Endothelial cell of umbilical vein (primary cell): Measurements from ENCODE around the gene MASP1. TPM values are rescaled to one million over a fixed set of nuclear protein-coding genes. Genes with fewer than 3 reads are reported as not detected.

Experiments
- BruUV-seq: library from RNA; stranded (reverse); fragments of 400-500 nt; replicated peaks from 2 replicates; lab custom pipeline; 2021; lab: Mats Ljungman, UMichigan
- CTCF ChIA-PET: fragments of 300-600, 350-600 bp; sonication (Branson Sonifier 250); formaldehyde crosslinking; loops from one replicate; lab custom pipeline; 2021; ENCODE audit warnings: antibody characterized with exemption, inconsistent platforms; lab: Charles Lee
- POLR2A ChIA-PET: fragments of 300-600, 350-600 bp; sonication (Branson Sonifier 250); formaldehyde crosslinking; loops from one replicate; lab custom pipeline; 2021; ENCODE audit warnings: antibody characterized with exemption, inconsistent platforms; lab: Charles Lee
- DNase-seq: peaks from one replicate; pipeline ENCODE4 v3.0.0-alpha.2; 2011; ENCODE audit warnings: low read depth, low spot score
- FAIRE-seq: peaks from 2 replicates; lab custom pipeline; 2011; peaks lifted over from hg19 to GRCh38; lab: Jason Lieb, UNC
- H2AFZ ChIP-seq: 2 replicates; pipeline ENCODE4 v1.6.0; 2012; ENCODE audit warnings: low read depth, low read length, control low read depth, inconsistent platforms
- H3K27ac ChIP-seq: 2 replicates; pipeline ENCODE4 v1.5.1; 2011; ENCODE audit warnings: low read depth, mild to moderate bottlenecking, control low read depth, low read length, moderate library complexity; ENCODE audit not compliant: insufficient read depth
- H3K27me3 ChIP-seq, 2 experiments: 2 replicates each; pipeline versions ENCODE4 v1.6.0 to v1.6.1; 2011; ENCODE audit warnings: low read length in 2 of 2, mixed read lengths in 1 of 2; ENCODE audit not compliant: control insufficient read depth in 2 of 2, insufficient read depth in 2 of 2
- H3K36me3 ChIP-seq, 2 experiments: 2 replicates in 1 of 2; 3 replicates in 1 of 2; pipeline ENCODE4 v1.5.1; 2011; ENCODE audit warnings: low read length in 2 of 2, mild to moderate bottlenecking in 1 of 2, moderate library complexity in 1 of 2; ENCODE audit not compliant: control insufficient read depth in 2 of 2, insufficient read depth in 2 of 2; ENCODE audit errors: extremely low read depth in 1 of 2
- H3K4me1 ChIP-seq: 3 replicates; pipeline ENCODE4 v1.5.1; 2011; ENCODE audit warnings: mild to moderate bottlenecking, low read length; ENCODE audit not compliant: control insufficient read depth, insufficient read depth; ENCODE audit errors: extremely low read depth
- H3K4me2 ChIP-seq: 2 replicates; pipeline ENCODE4 v1.6.1; 2011; ENCODE audit warnings: low read length, control low read depth, mixed read lengths; ENCODE audit not compliant: insufficient read depth
- H3K4me3 ChIP-seq, 3 experiments: fragments of 200-600 bp in 1 of 3; sonication (generic), shearing (Covaris generic) in 1 of 3; replicated peaks in 1 of 3; 2 replicates each; pipeline ENCODE4 v1.5.1; 2011 to 2016; ENCODE audit warnings: control low read depth in 3 of 3, low read length in 3 of 3, mild to moderate bottlenecking in 2 of 3, inconsistent platforms in 1 of 3, low read depth in 1 of 3, moderate library complexity in 1 of 3; ENCODE audit not compliant: insufficient read depth in 1 of 3
- H3K79me2 ChIP-seq: 2 replicates; pipeline ENCODE4 v1.6.0; 2012; ENCODE audit warnings: low read length, inconsistent platforms; ENCODE audit not compliant: control insufficient read depth, insufficient read depth
- H3K9ac ChIP-seq: replicated peaks from 2 replicates; pipeline ENCODE3; 2011; ENCODE audit warnings: low read length, control low read depth; ENCODE audit not compliant: insufficient read depth; ENCODE audit errors: extremely low read depth
- H3K9me1 ChIP-seq: replicated peaks from 3 replicates; pipeline ENCODE4 v1.6.0; 2011; ENCODE audit warnings: mild to moderate bottlenecking, low read length; ENCODE audit not compliant: control insufficient read depth, insufficient read depth; ENCODE audit errors: extremely low read depth
- H3K9me3 ChIP-seq: replicated peaks from 2 replicates; pipeline ENCODE4 v1.5.1; 2012; ENCODE audit warnings: low read length, inconsistent platforms; ENCODE audit not compliant: control insufficient read depth, insufficient read depth
- H4K20me1 ChIP-seq: replicated peaks from 2 replicates; pipeline ENCODE3; 2011; ENCODE audit warnings: mild to moderate bottlenecking, low read length; ENCODE audit not compliant: control insufficient read depth, insufficient read depth; ENCODE audit errors: extremely low read depth
- EZH2 ChIP-seq: IDR thresholded peaks from 2 replicates; pipeline ENCODE4 v1.6.1; 2012; ENCODE audit warnings: borderline replicate concordance, low read depth, mild to moderate bottlenecking, moderate library complexity, low read length, inconsistent platforms; ENCODE audit not compliant: severe bottlenecking
- FOS ChIP-seq: IDR thresholded peaks from 2 replicates; pipeline ENCODE4 v1.6.1; 2011; ENCODE audit warnings: mild to moderate bottlenecking, low read length, moderate library complexity, borderline replicate concordance; ENCODE audit not compliant: insufficient read depth
- GATA2 ChIP-seq: IDR thresholded peaks from 2 replicates; pipeline ENCODE4 v1.7.0; 2011; ENCODE audit warnings: low read depth, mild to moderate bottlenecking, moderate library complexity, mixed read lengths, low read length; ENCODE audit not compliant: insufficient read length, insufficient read depth
- JUN ChIP-seq: IDR thresholded peaks from 2 replicates; pipeline ENCODE4 v1.6.1; 2011; ENCODE audit warnings: borderline replicate concordance, low read depth; ENCODE audit not compliant: insufficient read length, insufficient read depth
- MYC ChIP-seq: IDR thresholded peaks from one replicate; pipeline ENCODE4 v1.6.1; 2011; ENCODE audit warnings: mild to moderate bottlenecking, low read depth, low read length
- POLR2A ChIP-seq: IDR thresholded peaks from 2 replicates; pipeline ENCODE4 v1.6.1; 2012; ENCODE audit warnings: low read depth, mild to moderate bottlenecking, control low read depth, low read length
- POLR2AphosphoS5 ChIP-seq: IDR thresholded peaks from 2 replicates; pipeline ENCODE4 v1.6.1; 2012; ENCODE audit warnings: low read depth, mild to moderate bottlenecking, control low read depth, low read length, moderate library complexity; ENCODE audit not compliant: insufficient read depth
- dilution Hi-C: fragments of 300-500 bp; cut with MboI; formaldehyde crosslinking; loops from one replicate; pipeline ENCODE4 v1.15.0; 2019; ENCODE audit warnings: low sequenced_read_pairs; ENCODE audit not compliant: extremely low pct_ligation_motif_present
- intact Hi-C: fragments of 100-400 bp; cut with micrococcal nuclease; formaldehyde crosslinking; loops from one replicate; pipeline ENCODE4 v1.10.0; 2022
- polyA plus RNA-seq, 4 experiments: library from polyadenylated mRNA; depleted of rRNA in 3 of 4; stranded (reverse) in 3 of 4; unstranded in 1 of 4; fragments of >200 nt; gene quantifications; 2 replicates each; pipeline versions ENCODE4 v1.2.1 to v1.2.3, GENCODE V29; 2011 to 2012; ENCODE audit warnings: missing spikeins in 1 of 4
- total RNA-seq: library from RNA; stranded (reverse); gene quantifications from 2 replicates; pipeline ENCODE4 v1.2.3, GENCODE V29; 2021
- TF ChIP-seq, protein P1 (sequence below), 2 donors: IDR thresholded peaks; 1 replicate in 1 of 2; 2 replicates in 1 of 2; pipeline ENCODE4 v1.5.1; 2011; ENCODE audit warnings: low read length in 2 of 2, mild to moderate bottlenecking in 2 of 2, moderate library complexity in 2 of 2, control low read depth in 1 of 2, inconsistent platforms in 1 of 2, low read depth in 1 of 2; ENCODE audit not compliant: insufficient read depth in 1 of 2; ENCODE audit errors: extremely low read depth in 1 of 2
- TF ChIP-seq, protein P2 (sequence below): IDR thresholded peaks from 2 replicates; pipeline ENCODE4 v1.6.1; 2011; ENCODE audit not compliant: insufficient read depth, insufficient read length

Gene MASP1
- total and polyA plus RNA-seq, 2 donors (not counting 3 experiments of a cell fraction or from before 2014, with no cell fraction given): 0.31 to 0.50 TPM

DNA sequence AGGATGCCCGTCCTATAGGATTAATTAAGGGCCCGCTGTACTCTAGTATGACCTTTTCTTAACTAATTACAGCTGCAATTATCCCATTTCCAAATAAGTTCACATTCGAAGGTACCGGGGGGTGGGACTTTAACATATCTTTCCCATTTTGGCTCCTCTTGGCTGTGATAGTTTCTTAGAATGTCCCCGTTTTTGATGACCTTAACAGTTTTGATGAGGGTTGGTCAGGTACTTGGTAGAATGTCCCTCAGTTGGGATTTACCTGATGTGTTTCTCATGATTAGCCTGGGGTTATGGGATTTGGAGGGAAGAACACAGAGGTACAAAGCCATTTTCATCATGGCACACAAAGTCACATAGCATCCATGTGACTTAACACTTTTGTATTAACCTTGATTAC is 76.1 kb downstream of the MASP1 start:
- Histone ChIP-seq H3K9ac (no peak overlapping the region), H3K27ac (no peak overlapping the region), H3K9me3 (no peaks in the 10 kb centered on the region), H3K79me2 (no peaks in the 10 kb centered on the region), H2AFZ (no peak overlapping the region), H3K36me3 (no peaks in the 10 kb centered on the region), H3K27me3 (peaks cover 3 to 6% of the 10 kb centered on the region in 2 experiments), H3K4me1 (no peaks in the 10 kb centered on the region), H3K4me3 (no peak overlapping the region), H3K9me1 (no peaks in the 10 kb centered on the region), H4K20me1 (no peaks in the 10 kb centered on the region), H3K4me2 (no peak overlapping the region)
- ChIA-PET CTCF (interaction anchor here (1.2 kb wide), 1 partner anchor 464 kb away, joined by 3 read pairs; no protein-coding TSS in a partner anchor), POLR2A (no interaction called here)
- FAIRE-seq (no peak), DNase-seq (no peak)
- TF ChIP-seq GATA2: no peak
- no peak for TF ChIP-seq POLR2AphosphoS5
- TF ChIP-seq, protein P1, sequence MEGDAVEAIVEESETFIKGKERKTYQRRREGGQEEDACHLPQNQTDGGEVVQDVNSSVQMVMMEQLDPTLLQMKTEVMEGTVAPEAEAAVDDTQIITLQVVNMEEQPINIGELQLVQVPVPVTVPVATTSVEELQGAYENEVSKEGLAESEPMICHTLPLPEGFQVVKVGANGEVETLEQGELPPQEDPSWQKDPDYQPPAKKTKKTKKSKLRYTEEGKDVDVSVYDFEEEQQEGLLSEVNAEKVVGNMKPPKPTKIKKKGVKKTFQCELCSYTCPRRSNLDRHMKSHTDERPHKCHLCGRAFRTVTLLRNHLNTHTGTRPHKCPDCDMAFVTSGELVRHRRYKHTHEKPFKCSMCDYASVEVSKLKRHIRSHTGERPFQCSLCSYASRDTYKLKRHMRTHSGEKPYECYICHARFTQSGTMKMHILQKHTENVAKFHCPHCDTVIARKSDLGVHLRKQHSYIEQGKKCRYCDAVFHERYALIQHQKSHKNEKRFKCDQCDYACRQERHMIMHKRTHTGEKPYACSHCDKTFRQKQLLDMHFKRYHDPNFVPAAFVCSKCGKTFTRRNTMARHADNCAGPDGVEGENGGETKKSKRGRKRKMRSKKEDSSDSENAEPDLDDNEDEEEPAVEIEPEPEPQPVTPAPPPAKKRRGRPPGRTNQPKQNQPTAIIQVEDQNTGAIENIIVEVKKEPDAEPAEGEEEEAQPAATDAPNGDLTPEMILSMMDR (IDR thresholded peaks at IDR 0.05; ENCODE audit: extremely low read depth in 1 of 2, insufficient read depth in 1 of 2, low read depth in 1 of 2, low read length in 2 of 2): no peak
- TF ChIP-seq, protein P2, sequence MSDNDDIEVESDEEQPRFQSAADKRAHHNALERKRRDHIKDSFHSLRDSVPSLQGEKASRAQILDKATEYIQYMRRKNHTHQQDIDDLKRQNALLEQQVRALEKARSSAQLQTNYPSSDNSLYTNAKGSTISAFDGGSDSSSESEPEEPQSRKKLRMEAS: no peak
- TF ChIP-seq MYC: no peak
- no peak for TF ChIP-seq FOS
- no peak for TF ChIP-seq EZH2
- TF ChIP-seq POLR2A: no peak
- TF ChIP-seq JUN: no peak
- intact Hi-C loops (no loop called here), dilution Hi-C loops (no loop called here)
- no TSS peak for BruUV-seq
